Measurements from ENCODE around the gene AS3MT. TPM values are rescaled to one million over a fixed set of nuclear protein-coding genes. Genes with fewer than 3 reads are reported as not detected.
A peak's percentile ranks its signal among the peaks of the same experiment; 100 is the strongest.

AS3MT gene
- polyA plus RNA-seq, 2 of the 4 experiments (the other 2 are of a cell fraction) = 10.7 to 10.8 TPM

- Histone ChIP-seq H3K9me3 (no peaks in the 10 kb centered on the region), H3K27ac (no peak overlapping the region), H3K4me2 (0 out of 3 replicates have a peak overlapping the region, but pooled peaks have one; percentile 13), H3K4me1 (peaks cover 19% of the 10 kb centered on the region), H3K4me3 (no peak overlapping the region)
- POLR2A ChIA-PET = no interaction called here
- DNase-seq (ENCODE audit: low read depth in 1 of 2, low spot score in 1 of 2) (no peak), FAIRE-seq (no peak), ATAC-seq (no peak; a peak in 1 of 6 replicates)
- WGBS (ENCODE audit: missing lambda C conversion rate) = 64% methylated on average over 3 of the region's 3 CpGs
- TF ChIP-seq MAFK (IDR thresholded peaks at IDR 0.05; ENCODE audit: partially characterized antibody) = no peak
- TF ChIP-seq CTCF (IDR thresholded peaks at IDR 0.05) = no peak
- TF ChIP-seq MAZ (IDR thresholded peaks at IDR 0.05; ENCODE audit: borderline replicate concordance, low read depth, low read length) = no peak
- CTCF ChIA-PET = interaction anchor here (1.0 to 1.8 kb wide), 3 partner anchors 11 to 41 kb away, joined by 3 to 6 read pairs (median 5); partner anchors contain the start of gene CNNM2
Observed at GRCh38 chr10:102945449-102945848, 76.2 kb downstream of the AS3MT start.

GRCh38 chr10:102945962-102946361 is 76.7 kb downstream of the AS3MT start:
- no peak for DNase-seq (ENCODE audit: low read depth in 1 of 2, low spot score in 1 of 2)
- Histone ChIP-seq H3K4me3 (no peak overlapping the region), H3K27ac (no peak overlapping the region), H3K4me2 (no peak overlapping the region), H3K9me3 (no peaks in the 10 kb centered on the region), H3K4me1 (peaks cover 19% of the 10 kb centered on the region)
- CTCF ChIA-PET = interaction anchor here (1.0 to 1.8 kb wide), 3 partner anchors 12 to 40 kb away, joined by 3 to 6 read pairs (median 5); partner anchors contain the start of gene CNNM2
- POLR2A ChIA-PET = no interaction called here
- TF ChIP-seq MAZ (IDR thresholded peaks at IDR 0.05; ENCODE audit: borderline replicate concordance, low read depth, low read length) (no peak), ATOH8 (CRISPR knock-in tag; IDR thresholded peaks at IDR 0.05; ENCODE audit: low read depth) (no peak), CBX8 (IDR thresholded peaks at IDR 0.05) (no peak), HEYL (CRISPR knock-in tag; IDR thresholded peaks at IDR 0.05) (no peak), TP53 (CRISPR knock-in tag; IDR thresholded peaks at IDR 0.05) (no peak), USF2 (IDR thresholded peaks at IDR 0.05) (no peak), EP300 (IDR thresholded peaks at IDR 0.05) (no peak), RCOR1 (IDR thresholded peaks at IDR 0.05; ENCODE audit: low read depth, low read length) (no peak), HOXA7 (CRISPR knock-in tag; IDR thresholded peaks at IDR 0.05) (no peak), RNF2 (IDR thresholded peaks at IDR 0.05; ENCODE audit: borderline replicate concordance, low read depth) (no peak), CEBPB (IDR thresholded peaks at IDR 0.05) (no peak), NPAS2 (CRISPR knock-in tag; IDR thresholded peaks at IDR 0.05; ENCODE audit: borderline replicate concordance) (no peak), CHD2 (IDR thresholded peaks at IDR 0.05; ENCODE audit: low read length, partially characterized antibody) (no peak), NFE2L2 (conservative IDR thresholded peaks at IDR 0.05; ENCODE audit: low read length) (no peak), SMC3 (IDR thresholded peaks at IDR 0.05) (no peak), HES2 (IDR thresholded peaks at IDR 0.05) (no peak), KDM1A (IDR thresholded peaks at IDR 0.05; ENCODE audit: low read depth) (no peak), RARB (CRISPR knock-in tag; IDR thresholded peaks at IDR 0.05) (no peak), TFCP2L1 (CRISPR knock-in tag; IDR thresholded peaks at IDR 0.05) (no peak), PBX3 (IDR thresholded peaks at IDR 0.05) (no peak)
- WGBS (ENCODE audit: missing lambda C conversion rate) = 85% methylated on average over 2 of the region's 2 CpGs
- no peak for FAIRE-seq
- ATAC-seq = no peak

Data from A549 (cell line).